Suprapubic skin (tissue), 3 donors: ENCODE measurements around the gene FBN1.

Source experiments
- EP300 ChIP-seq: sonication (generic); formaldehyde crosslinking; IDR thresholded peaks from one replicate; pipeline ENCODE4 v1.6.1; 2017; ENCODE audit warnings: antibody characterized with exemption
- TF ChIP-seq, protein P1 (sequence below), 2 donors: fragments of 200-600 bp in 1 of 2; fragments of 450-650 bp in 1 of 2; sonication (generic) in 1 of 2; IDR thresholded peaks; one replicate each; pipeline ENCODE4 v1.5.1; 2016 to 2019; ENCODE audit warnings: antibody characterized with exemption in 2 of 2, mild to moderate bottlenecking in 1 of 2, moderate library complexity in 1 of 2

DNA sequence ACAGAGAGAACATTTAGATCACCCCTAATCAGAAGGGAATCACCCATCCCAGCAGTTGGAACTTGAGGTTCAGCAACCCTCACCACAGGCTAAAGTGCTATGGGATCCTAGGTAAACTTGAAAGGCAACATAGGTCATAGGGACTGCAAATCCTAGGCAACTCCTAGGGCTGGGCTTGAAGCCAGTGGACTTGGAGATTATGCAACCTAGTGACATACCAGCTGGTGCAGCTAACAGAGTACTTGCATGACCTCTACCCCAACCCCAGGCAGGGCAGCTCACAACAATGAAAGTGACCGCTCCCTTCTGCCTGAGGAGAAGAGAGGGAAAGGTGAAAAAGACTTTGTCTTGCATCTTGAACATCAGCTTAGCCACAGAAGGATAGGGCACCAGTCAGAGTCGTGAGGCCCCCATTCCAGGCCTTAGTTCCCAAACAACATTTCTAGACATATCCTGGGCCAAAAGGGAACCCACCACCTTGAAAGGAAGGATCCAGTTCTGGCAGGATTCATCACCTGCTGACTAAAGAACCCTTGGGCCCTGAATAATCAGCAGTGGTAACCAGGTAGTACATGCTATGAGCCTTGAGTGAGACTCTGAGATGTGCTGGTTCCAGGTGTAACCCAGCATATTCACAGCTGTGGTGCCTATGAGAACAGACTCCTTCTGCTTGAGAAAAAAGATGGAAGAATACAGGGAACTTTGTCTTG, 37.6 kb upstream of the FBN1 start:
- TF ChIP-seq, protein P1, sequence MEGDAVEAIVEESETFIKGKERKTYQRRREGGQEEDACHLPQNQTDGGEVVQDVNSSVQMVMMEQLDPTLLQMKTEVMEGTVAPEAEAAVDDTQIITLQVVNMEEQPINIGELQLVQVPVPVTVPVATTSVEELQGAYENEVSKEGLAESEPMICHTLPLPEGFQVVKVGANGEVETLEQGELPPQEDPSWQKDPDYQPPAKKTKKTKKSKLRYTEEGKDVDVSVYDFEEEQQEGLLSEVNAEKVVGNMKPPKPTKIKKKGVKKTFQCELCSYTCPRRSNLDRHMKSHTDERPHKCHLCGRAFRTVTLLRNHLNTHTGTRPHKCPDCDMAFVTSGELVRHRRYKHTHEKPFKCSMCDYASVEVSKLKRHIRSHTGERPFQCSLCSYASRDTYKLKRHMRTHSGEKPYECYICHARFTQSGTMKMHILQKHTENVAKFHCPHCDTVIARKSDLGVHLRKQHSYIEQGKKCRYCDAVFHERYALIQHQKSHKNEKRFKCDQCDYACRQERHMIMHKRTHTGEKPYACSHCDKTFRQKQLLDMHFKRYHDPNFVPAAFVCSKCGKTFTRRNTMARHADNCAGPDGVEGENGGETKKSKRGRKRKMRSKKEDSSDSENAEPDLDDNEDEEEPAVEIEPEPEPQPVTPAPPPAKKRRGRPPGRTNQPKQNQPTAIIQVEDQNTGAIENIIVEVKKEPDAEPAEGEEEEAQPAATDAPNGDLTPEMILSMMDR (IDR thresholded peaks at IDR 0.05) = no peak
- no peak for TF ChIP-seq EP300
